ENCODE data around the gene SUSD1.
A peak's percentile ranks its signal among the peaks of the same experiment; 100 is the strongest.

The SUSD1 gene

GRCh38 chr9:112012026-112012902 is 162.8 kb downstream of the SUSD1 start:
- peak; percentile 71 for DNase-seq (ENCODE audit: low spot score)

- DNase-seq (ENCODE audit: low spot score), result no peak
These were observed 164.0 kb downstream of the SUSD1 start for GRCh38 chr9:112011051-112011620.

DNA sequence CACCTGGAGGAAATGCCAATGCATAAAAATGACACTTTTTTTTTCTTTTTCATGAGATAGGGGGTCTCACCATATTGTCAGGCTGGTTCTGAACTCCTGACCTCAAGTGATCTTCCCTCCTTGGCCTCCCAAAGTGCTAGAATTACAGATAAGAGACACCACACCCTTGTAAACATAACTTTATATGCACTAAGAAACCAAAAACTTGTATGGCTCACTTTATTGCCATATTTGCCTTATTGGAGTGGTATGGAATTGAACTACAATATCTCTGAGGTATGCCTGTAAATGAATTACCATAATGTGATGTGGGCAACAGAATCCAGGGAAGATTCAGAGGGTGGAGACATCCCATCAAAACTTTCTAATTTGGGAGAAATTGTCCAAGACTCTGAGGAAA is 164.6 kb downstream of the SUSD1 start:
- DNase-seq (ENCODE audit: low spot score), result no peak

- no peak for DNase-seq (ENCODE audit: low spot score)
These were observed 165.4 kb downstream of the SUSD1 start for GRCh38 chr9:112009656-112010055.

DNA sequence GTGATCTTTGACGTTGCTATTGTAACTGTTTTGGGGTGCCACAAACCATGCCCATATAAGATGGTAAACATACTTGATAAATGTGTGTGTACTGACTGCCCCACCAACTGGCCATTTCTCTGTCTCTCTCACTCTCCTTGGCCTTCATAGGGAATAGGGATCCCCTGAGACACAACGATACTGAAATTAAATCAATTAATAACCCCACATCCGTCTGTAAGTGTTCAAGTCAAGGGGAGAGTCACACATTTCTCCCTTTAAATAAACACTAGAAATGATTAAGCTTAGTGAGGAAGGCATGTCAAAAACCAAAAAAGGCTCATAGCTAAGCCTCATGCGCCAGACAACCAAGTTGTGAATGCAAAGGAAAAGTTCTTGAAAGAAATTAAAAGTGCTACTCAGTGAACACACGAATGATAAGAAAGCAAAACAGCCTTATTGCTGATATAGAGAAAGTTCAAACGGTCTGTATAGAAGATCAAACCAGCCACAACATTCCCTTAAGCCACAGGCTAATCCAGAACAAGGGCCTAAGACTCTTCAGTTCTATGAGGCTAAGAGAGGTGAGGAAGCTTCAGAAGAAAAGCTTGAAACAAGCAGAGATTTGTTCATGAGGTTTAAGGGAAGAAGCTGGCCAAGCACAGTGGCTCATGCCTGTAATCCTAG is 167.4 kb downstream of the SUSD1 start:
- DNase-seq (ENCODE audit: low spot score), result no peak

GRCh38 chr9:112006361-112007020 is 168.6 kb downstream of the SUSD1 start:
- no peak for DNase-seq (ENCODE audit: low spot score)

GRCh38 chr9:112005939-112006338 is 169.2 kb downstream of the SUSD1 start:
- no peak for DNase-seq (ENCODE audit: low spot score)

DNA sequence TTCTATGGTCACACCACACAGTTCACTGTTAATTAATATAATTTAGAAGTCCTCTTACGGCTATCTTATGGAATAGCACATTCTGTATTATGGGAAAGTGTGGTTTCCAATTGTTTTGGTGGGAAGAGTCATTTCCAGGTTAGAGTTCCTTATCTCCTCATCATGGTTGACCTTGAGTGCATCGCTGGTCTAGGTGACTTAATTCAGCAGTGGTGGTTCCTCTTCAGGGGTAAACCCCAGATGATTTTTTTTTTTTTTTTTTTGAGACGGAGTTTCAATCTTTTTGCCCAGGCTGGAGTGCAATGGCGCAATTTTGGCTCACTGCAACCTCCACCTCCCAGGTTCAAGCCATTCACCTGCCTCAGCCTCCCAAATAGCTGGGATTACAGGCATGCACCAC is 171.6 kb downstream of the SUSD1 start:
- DNase-seq (ENCODE audit: low spot score), result no peak

DNA sequence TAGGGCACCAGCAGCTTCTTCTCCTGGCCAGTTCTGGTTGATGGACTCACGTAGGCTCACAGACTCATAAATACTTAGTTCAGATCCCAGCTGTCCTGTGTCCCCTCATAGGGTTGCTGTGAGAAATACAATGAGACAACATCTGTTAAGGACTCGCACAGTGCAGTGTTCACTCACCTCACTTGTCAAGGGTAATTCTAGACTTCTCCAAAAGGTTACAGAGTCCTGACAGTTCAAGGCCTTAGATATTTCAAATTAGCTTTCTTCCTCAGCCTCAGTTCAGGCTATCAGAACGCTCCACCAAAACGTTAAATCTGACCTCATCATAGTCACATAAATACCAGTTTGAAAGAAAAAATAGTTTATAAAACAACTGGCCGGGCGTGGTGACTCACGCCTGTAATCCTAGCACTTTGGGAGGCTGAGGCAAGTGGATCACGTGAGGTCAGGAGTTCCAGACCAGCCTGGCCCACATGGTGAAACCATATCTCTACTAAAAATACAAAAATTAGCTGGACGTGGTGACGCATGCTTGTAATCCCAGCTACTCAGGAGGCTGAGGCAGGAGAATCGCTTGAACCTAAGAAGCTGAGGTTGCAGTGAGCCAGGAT is 172.1 kb downstream of the SUSD1 start:
- DNase-seq (ENCODE audit: low spot score), result no peak

DNA sequence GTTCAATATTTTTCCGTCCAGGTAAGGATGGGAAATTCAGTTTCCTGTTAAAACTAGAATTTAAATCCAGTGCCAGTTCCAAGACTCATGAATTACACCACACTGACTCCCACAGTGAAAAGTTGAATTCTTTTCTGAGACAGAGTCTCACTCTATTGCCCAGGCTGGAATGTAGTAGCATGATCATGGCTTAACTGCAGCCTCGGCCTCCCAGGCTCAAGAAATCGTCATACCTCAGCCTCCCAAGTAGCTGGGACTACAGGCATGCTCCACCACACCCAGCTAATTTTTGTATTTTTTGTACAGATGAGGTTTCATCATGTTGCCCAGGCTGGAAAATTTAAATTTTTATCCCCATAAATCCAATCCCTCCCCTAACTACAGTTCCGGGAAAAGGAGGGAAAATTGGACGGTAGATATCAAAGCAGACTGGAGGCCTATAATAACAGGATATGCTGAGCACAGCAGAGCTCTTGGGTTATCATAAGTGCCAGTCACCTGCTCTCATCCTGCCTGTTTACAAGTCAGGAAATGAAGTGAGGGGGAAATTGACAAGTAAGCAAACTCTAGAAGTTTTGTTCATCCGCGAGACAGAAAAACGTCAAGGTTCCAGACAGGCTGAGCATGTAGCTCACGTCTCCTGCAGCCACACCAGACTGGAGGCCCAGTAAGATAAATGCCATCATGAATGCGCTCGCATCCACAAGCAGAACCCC is 172.8 kb downstream of the SUSD1 start:
- no peak for DNase-seq (ENCODE audit: low spot score)

GRCh38 chr9:112000743-112001142 is 174.4 kb downstream of the SUSD1 start:
- no peak for DNase-seq (ENCODE audit: low spot score)

DNA sequence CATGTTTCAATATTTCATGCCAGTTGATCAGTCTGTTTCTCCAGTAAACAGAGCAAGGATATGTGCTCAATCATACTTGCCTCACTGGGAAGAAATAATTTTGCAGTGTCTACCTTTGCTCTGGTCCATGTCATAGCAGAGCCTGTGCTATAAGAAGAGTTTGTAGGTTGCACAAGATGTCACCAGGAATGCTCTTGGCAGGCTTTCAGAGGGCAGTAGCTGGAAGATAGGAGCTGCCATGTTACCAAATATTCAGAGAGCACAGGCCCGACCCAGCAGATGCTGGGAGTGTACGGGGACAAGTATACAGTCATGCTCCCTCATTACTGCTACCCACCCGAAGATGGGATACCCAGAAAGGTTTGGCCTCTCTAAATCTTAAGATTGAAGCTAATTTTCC is 175.8 kb downstream of the SUSD1 start:
- no peak for DNase-seq (ENCODE audit: low spot score)

GRCh38 chr9:111997831-111998230 is 177.3 kb downstream of the SUSD1 start:
- DNase-seq (ENCODE audit: low spot score), result no peak

GRCh38 chr9:111994831-111995458 is 180.2 kb downstream of the SUSD1 start:
- no peak for DNase-seq (ENCODE audit: low spot score)

- DNase-seq (ENCODE audit: low spot score), result no peak
These were observed 181.8 kb downstream of the SUSD1 start for GRCh38 chr9:111993319-111993718.

DNA sequence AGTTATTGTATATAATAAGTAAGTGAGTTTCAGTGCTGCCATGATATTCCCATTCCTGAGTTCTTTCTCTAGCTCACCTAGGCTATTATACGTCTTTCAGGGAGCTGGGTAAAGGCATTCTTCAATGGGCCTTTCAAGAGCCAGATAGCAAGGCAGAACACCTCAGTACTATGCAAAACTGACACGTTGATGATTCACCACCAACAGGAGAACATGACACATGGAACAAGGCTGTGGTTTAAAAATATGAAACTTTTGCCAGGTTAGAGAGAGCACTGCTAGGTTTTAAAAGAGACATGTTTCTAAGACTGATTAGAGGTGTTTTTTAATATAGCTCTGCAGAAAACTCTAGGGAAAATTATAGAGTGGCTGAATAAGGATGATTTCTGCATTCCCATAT is 182.6 kb downstream of the SUSD1 start:
- no peak for DNase-seq (ENCODE audit: low spot score)

DNA sequence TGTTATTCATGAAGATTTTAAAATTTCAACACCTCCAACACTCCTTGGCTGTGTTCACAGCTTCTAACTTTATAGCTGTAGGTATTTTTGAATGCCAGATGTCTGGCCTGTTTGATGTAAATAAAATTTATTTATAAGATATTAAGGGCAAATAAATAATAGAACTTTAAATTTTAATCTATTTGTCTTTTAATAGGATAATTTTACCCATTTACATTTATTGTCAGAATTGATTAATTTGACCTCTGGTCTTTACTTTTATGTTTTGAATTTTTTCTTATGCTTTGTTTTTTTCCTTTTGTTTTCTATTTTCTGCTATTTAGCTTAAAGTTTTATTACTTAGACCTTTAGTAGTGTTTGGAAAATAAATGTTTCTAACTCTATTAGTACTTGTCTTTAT is 183.9 kb downstream of the SUSD1 start:
- no peak for DNase-seq (ENCODE audit: low spot score)
